Fibroblast of the aortic adventitia (primary cell): Measurements from ENCODE around the gene PPP4R2. TPM values are rescaled to one million over a fixed set of nuclear protein-coding genes. Genes with fewer than 3 reads are reported as not detected.

Experiments used
- DNase-seq: peaks from one replicate; pipeline ENCODE4 v3.0.0-alpha.2; 2010; ENCODE audit warnings: low read depth
- H3K4me3 ChIP-seq: 2 replicates; pipeline ENCODE4 v1.5.1; 2011; ENCODE audit warnings: low read depth, mild to moderate bottlenecking, control low read depth, low read length, moderate library complexity
- CTCF ChIP-seq: IDR thresholded peaks from 2 replicates; pipeline ENCODE4 v1.5.1; 2011; ENCODE audit warnings: mild to moderate bottlenecking, low read length, control low read depth, inconsistent platforms; ENCODE audit not compliant: insufficient read depth
- total RNA-seq: library from RNA; depleted of rRNA; stranded (reverse); fragments of >200 nt; gene quantifications from 2 replicates; pipeline ENCODE4 v1.2.3, GENCODE V29; 2012; ENCODE audit warnings: low replicate concordance

The PPP4R2 gene
- total RNA-seq, 1 donor, result 54.7 TPM

GRCh38 chr3:72953325-72953956, 43.2 kb upstream of the PPP4R2 start:
- DNase-seq, result peak; percentile 62
- TF ChIP-seq CTCF, result no peak
- no peak overlapping the region for H3K4me3 ChIP-seq

GRCh38 chr3:72957297-72957696, 39.3 kb upstream of the PPP4R2 start:
- TF ChIP-seq CTCF, result no peak
- no peak for DNase-seq

GRCh38 chr3:72959336-72959735, 37.3 kb upstream of the PPP4R2 start:
- no peak overlapping the region for H3K4me3 ChIP-seq
- DNase-seq, result no peak
- TF ChIP-seq CTCF, result no peak

More at GRCh38 chr3:72957297-72957696, 39.3 kb upstream of the PPP4R2 start:
- H3K4me3 ChIP-seq, result no peak overlapping the region

GRCh38 chr3:72960812-72961518, 35.6 kb upstream of the PPP4R2 start:
- H3K4me3 ChIP-seq, result no peak overlapping the region
- TF ChIP-seq CTCF, result no peak
- peak; percentile 84 for DNase-seq

- TF ChIP-seq CTCF, result no peak
- H3K4me3 ChIP-seq, result no peak overlapping the region
These were observed 34.9 kb upstream of the PPP4R2 start for GRCh38 chr3:72961752-72962151.

GRCh38 chr3:72962317-72962716, 34.3 kb upstream of the PPP4R2 start:
- no peak for TF ChIP-seq CTCF
- no peak overlapping the region for H3K4me3 ChIP-seq
- DNase-seq, result no peak

More at GRCh38 chr3:72961752-72962151, 34.9 kb upstream of the PPP4R2 start:
- no peak for DNase-seq
